ENCODE results near the gene CHID1.

The CHID1 gene

GRCh38 chr11:827146-827896, 83.3 kb downstream of the CHID1 start:
- peaks cover 23% of the 10 kb centered on the region for H3K36me3 ChIP-seq
- H3K4me3 ChIP-seq (ENCODE audit: low read depth, low read length): peak overlapping the region; percentile 61
- 0 out of 2 replicates have a peak, but pooled peaks have one; percentile 11 for TF ChIP-seq CTCF (IDR thresholded peaks at IDR 0.05; ENCODE audit: low read depth, low read length)
- peak overlapping the region; percentile 97 for H3K27ac ChIP-seq
- peak; percentile 94 for DNase-seq
- no peaks in the 10 kb centered on the region for H3K9me3 ChIP-seq (ENCODE audit: severe bottlenecking)
- H3K27me3 ChIP-seq (ENCODE audit: insufficient read depth, low read depth, severe bottlenecking): no peaks in the 10 kb centered on the region

- Histone ChIP-seq H3K4me3 (ENCODE audit: low read depth, low read length) (peak overlapping the region; percentile 61), H3K27ac (peak overlapping the region; percentile 97), H3K9me3 (ENCODE audit: severe bottlenecking) (no peaks in the 10 kb centered on the region), H3K27me3 (ENCODE audit: insufficient read depth, low read depth, severe bottlenecking) (no peaks in the 10 kb centered on the region), H3K36me3 (peaks cover 29% of the 10 kb centered on the region)
- TF ChIP-seq CTCF (IDR thresholded peaks at IDR 0.05; ENCODE audit: low read depth, low read length): no peak
- DNase-seq: no peak
Observed at GRCh38 chr11:826836-827145, 83.8 kb downstream of the CHID1 start.

GRCh38 chr11:826227-826621, 84.4 kb downstream of the CHID1 start:
- no peak for TF ChIP-seq CTCF (IDR thresholded peaks at IDR 0.05; ENCODE audit: low read depth, low read length)

GRCh38 chr11:825366-826226, 85.0 kb downstream of the CHID1 start:
- Histone ChIP-seq H3K27me3 (ENCODE audit: insufficient read depth, low read depth, severe bottlenecking) (no peaks in the 10 kb centered on the region), H3K36me3 (peaks cover 39% of the 10 kb centered on the region), H3K27ac (peak overlapping the region; percentile 64), H3K4me3 (ENCODE audit: low read depth, low read length) (no peak overlapping the region), H3K9me3 (ENCODE audit: severe bottlenecking) (no peaks in the 10 kb centered on the region)
- DNase-seq: no peak
- no peak for TF ChIP-seq CTCF (IDR thresholded peaks at IDR 0.05; ENCODE audit: low read depth, low read length)

More at GRCh38 chr11:826227-826621, 84.4 kb downstream of the CHID1 start:
- no peak for DNase-seq
- Histone ChIP-seq H3K4me3 (ENCODE audit: low read depth, low read length) (peak overlapping the region; percentile 61), H3K36me3 (peaks cover 34% of the 10 kb centered on the region), H3K27ac (peak overlapping the region; percentile 97), H3K27me3 (ENCODE audit: insufficient read depth, low read depth, severe bottlenecking) (no peaks in the 10 kb centered on the region), H3K9me3 (ENCODE audit: severe bottlenecking) (no peaks in the 10 kb centered on the region)

GRCh38 chr11:824942-825341, 85.7 kb downstream of the CHID1 start:
- no peaks in the 10 kb centered on the region for H3K27me3 ChIP-seq (ENCODE audit: insufficient read depth, low read depth, severe bottlenecking)
- no peak for TF ChIP-seq CTCF (IDR thresholded peaks at IDR 0.05; ENCODE audit: low read depth, low read length)
- DNase-seq: no peak
- peak overlapping the region; percentile 64 for H3K27ac ChIP-seq
- no peak overlapping the region for H3K4me3 ChIP-seq (ENCODE audit: low read depth, low read length)
- no peaks in the 10 kb centered on the region for H3K9me3 ChIP-seq (ENCODE audit: severe bottlenecking)
- peaks cover 39% of the 10 kb centered on the region for H3K36me3 ChIP-seq

Measured in WERI-Rb-1 (cell line).